Pancreas (tissue), 10 donors: Measurements from ENCODE around the gene ZNF462. TPM values are rescaled to one million over a fixed set of nuclear protein-coding genes. Genes with fewer than 3 reads are reported as not detected.

ENCODE experiments used
- ATAC-seq, 4 donors: fragments of 200-7000 bp; cut with Tn5 transposase; one replicate each; pipeline versions ENCODE4 v1.8.0 to v1.9.1; 2020; ENCODE audit warnings: mild to moderate bottlenecking in 4 of 4, moderate library complexity in 4 of 4
- DNase-seq, 6 donors: peaks; one replicate each; pipeline ENCODE4 v3.0.0-alpha.2; 2020
- FAIRE-seq: peaks from 2 replicates; lab custom pipeline; 2012; peaks lifted over from hg19 to GRCh38; lab: Jason Lieb, UNC
- H3K27ac ChIP-seq, 4 donors: fragments of 200-600 bp; sonication (generic); 1 replicate in 3 of 4; 2 replicates in 1 of 4; pipeline versions ENCODE4 v1.5.0 to v1.8.0; 2020
- H3K27me3 ChIP-seq, 4 donors: fragments of 200-600 bp; one replicate each; pipeline ENCODE4 v1.8.0; 2021
- H3K36me3 ChIP-seq, 3 donors: fragments of 200-600 bp; sonication (generic) in 1 of 3; one replicate each; pipeline versions ENCODE4 v1.5.0 to v1.8.0; 2020 to 2021
- H3K4me1 ChIP-seq, 3 donors: fragments of 200-600 bp; one replicate each; pipeline ENCODE4 v1.8.0; 2021
- H3K4me3 ChIP-seq, 4 donors: fragments of 200-600 bp; sonication (generic) in 2 of 4; one replicate each; pipeline versions ENCODE4 v1.5.0 to v1.8.0; 2020 to 2021
- H3K9me3 ChIP-seq, 4 donors: fragments of 200-600 bp; one replicate each; pipeline ENCODE4 v1.8.0; 2021
- CTCF ChIP-seq, 4 donors: fragments of 200-600 bp; sonication (generic) in 3 of 4; IDR thresholded peaks; one replicate each; pipeline versions ENCODE4 v1.5.0 to v1.8.0; 2021; ENCODE audit warnings: antibody characterized with exemption in 4 of 4
- WGBS, 2 donors: extraction: QIAGEN DNeasy Blood & Tissue Kit; methylation state at CpG; one replicate each; pipeline ENCODE4 v1.1.7; 2013; 5-methylcytosine and 5-hydroxymethylcytosine counted together
- intact Hi-C, 3 donors: fragments of 100-400 bp; cut with DNase I; formaldehyde crosslinking; loops; one replicate each; pipeline versions ENCODE4 v1.11.1 to v1.14.2; 2022
- polyA plus RNA-seq, 2 donors: library from polyadenylated mRNA; stranded (reverse); fragments of 200-250 nt; gene quantifications; one replicate each; pipeline ENCODE4 v1.2.3, GENCODE V29; 2013
- total RNA-seq, 6 donors: library from RNA; stranded (reverse); fragmentation: NEBNext Ultra II Directional in 4 of 6; extraction: Animal tissue kit (Norgen Biotek cat#: 25700) in 4 of 6; gene quantifications; one replicate each; pipeline versions ENCODE4 v1.2.1 to v1.2.4, GENCODE V29; 2021 to 2023
- donor health status: healthy with polysubstance abuse.
- donor health status: DM: no; HTN: no; CAD: no; lungs with moderate emphysema.
- donor health status: DM: no; HTN: no; CAD: no.
- donor health status: control.
- donor health status: control.
- donor health status: Bipolar disorder and iron deficiency.
- donor health status: DM: yes; HTN: yes; CAD: no.
- donor health status: DM: no; HTN: no; CAD: no.
- donor health status: DM: no; HTN: no; CAD: no.
- donor health status: DM: yes; HTN: yes; CAD: no.

Gene ZNF462
- total and polyA plus RNA-seq, 8 donors, result 1.6 to 12.6 (median 3.7) TPM

GRCh38 chr9:106933470-106933869, 70.5 kb downstream of the ZNF462 start:
- 86 to 90% methylated on average over 2 of the region's 2 CpGs for WGBS, 2 donors
- H3K9me3 ChIP-seq, result no peaks in the 10 kb centered on the region
- intact Hi-C loops, result no loop called here

GRCh38 chr9:106934442-106935238, 71.7 kb downstream of the ZNF462 start:
- no peak overlapping the region for H3K4me3 ChIP-seq
- FAIRE-seq (no peak), ATAC-seq (no peak), DNase-seq (no peak)
- H3K9me3 ChIP-seq, result no peaks in the 10 kb centered on the region
- TF ChIP-seq CTCF (IDR thresholded peaks at IDR 0.05), result no peak
- no peaks in the 10 kb centered on the region for H3K36me3 ChIP-seq
- intact Hi-C loops, result no loop called here
- 68 to 78% methylated on average over 5 of the region's 5 CpGs for WGBS, 2 donors
- no peak overlapping the region for H3K27ac ChIP-seq
- no peaks in the 10 kb centered on the region for H3K27me3 ChIP-seq
- H3K4me1 ChIP-seq, result no peaks in the 10 kb centered on the region

More at GRCh38 chr9:106933470-106933869, 70.5 kb downstream of the ZNF462 start:
- Histone ChIP-seq H3K36me3 (no peaks in the 10 kb centered on the region), H3K27me3 (no peaks in the 10 kb centered on the region), H3K4me3 (no peak overlapping the region), H3K27ac (no peak overlapping the region), H3K4me1 (no peaks in the 10 kb centered on the region)
- no peak for TF ChIP-seq CTCF (IDR thresholded peaks at IDR 0.05)
- FAIRE-seq (no peak), DNase-seq (no peak), ATAC-seq (no peak)

GRCh38 chr9:106936680-106937079, 73.7 kb downstream of the ZNF462 start:
- no peak overlapping the region for H3K4me3 ChIP-seq
- no peaks in the 10 kb centered on the region for H3K9me3 ChIP-seq
- TF ChIP-seq CTCF (IDR thresholded peaks at IDR 0.05), result no peak
- DNase-seq (no peak), ATAC-seq (no peak), FAIRE-seq (no peak)
- WGBS, 2 donors, result 94 to 98% methylated on average over 3 of the region's 3 CpGs
- intact Hi-C loops, result no loop called here
- H3K36me3 ChIP-seq, result no peaks in the 10 kb centered on the region
- H3K27me3 ChIP-seq, result no peaks in the 10 kb centered on the region
- no peaks in the 10 kb centered on the region for H3K4me1 ChIP-seq
- no peak overlapping the region for H3K27ac ChIP-seq

- Histone ChIP-seq H3K9me3 (no peaks in the 10 kb centered on the region), H3K4me1 (no peaks in the 10 kb centered on the region), H3K4me3 (no peak overlapping the region), H3K27me3 (no peaks in the 10 kb centered on the region), H3K36me3 (no peaks in the 10 kb centered on the region), H3K27ac (no peak overlapping the region)
- ATAC-seq, result no peak
- no peak for TF ChIP-seq CTCF (IDR thresholded peaks at IDR 0.05)
- no peak for FAIRE-seq
- no peak for DNase-seq
- 75 to 83% methylated on average over 2 of the region's 2 CpGs for WGBS, 2 donors
- intact Hi-C loops, result no loop called here
These were observed 79.0 kb downstream of the ZNF462 start for GRCh38 chr9:106941916-106942315.
